H1 (cell line): ENCODE measurements around the gene RSU1.

ENCODE experiments used
- ATF3 ChIP-seq: IDR thresholded peaks from 2 replicates; pipeline ENCODE4 v1.6.1; 2011; ENCODE audit warnings: low read depth, mild to moderate bottlenecking, low read length; ENCODE audit not compliant: insufficient read depth
- CEBPB ChIP-seq: IDR thresholded peaks from 2 replicates; pipeline ENCODE4 v1.6.1; 2012; ENCODE audit warnings: low read depth, low read length
- CTCF ChIP-seq, 3 experiments: IDR thresholded peaks; 1 replicate in 2 of 3; 2 replicates in 1 of 3; pipeline versions ENCODE4 v1.5.1 to v1.6.1; 2011; ENCODE audit warnings: low read length in 3 of 3, mild to moderate bottlenecking in 3 of 3, inconsistent platforms in 2 of 3, low read depth in 1 of 3, moderate library complexity in 1 of 3; ENCODE audit not compliant: insufficient read depth in 1 of 3; ENCODE audit errors: control extremely low read depth in 1 of 3
- EP300 ChIP-seq, 2 experiments: IDR thresholded peaks; 1 replicate in 1 of 2; 2 replicates in 1 of 2; pipeline ENCODE4 v1.6.1; 2011 to 2012; ENCODE audit warnings: low read depth in 2 of 2, low read length in 2 of 2, mild to moderate bottlenecking in 2 of 2, borderline replicate concordance in 1 of 2, inconsistent platforms in 1 of 2, moderate library complexity in 1 of 2
- EZH2 ChIP-seq: fragments of 200-600 bp; sonication (generic); IDR thresholded peaks from 2 replicates; pipeline ENCODE4 v1.7.1; 2012; ENCODE audit warnings: low read depth, mild to moderate bottlenecking, moderate library complexity, low read length, inconsistent platforms; ENCODE audit not compliant: severe bottlenecking
- GABPA ChIP-seq: IDR thresholded peaks from 2 replicates; pipeline ENCODE4 v1.6.1; 2011; ENCODE audit warnings: mild to moderate bottlenecking, low read length, moderate library complexity, borderline replicate concordance; ENCODE audit not compliant: insufficient read depth
- GTF2F1 ChIP-seq: IDR thresholded peaks from 2 replicates; pipeline ENCODE4 v1.6.1; 2012; ENCODE audit warnings: low read depth, low read length, improper control_type of control experiment, borderline replicate concordance
- MAX ChIP-seq: IDR thresholded peaks from 2 replicates; pipeline ENCODE4 v1.6.1; 2012; ENCODE audit warnings: inconsistent platforms
- POLR2A ChIP-seq, 2 experiments: IDR thresholded peaks; 1 replicate in 1 of 2; 2 replicates in 1 of 2; pipeline ENCODE4 v1.6.1; 2011; ENCODE audit warnings: low read depth in 2 of 2, low read length in 2 of 2, mild to moderate bottlenecking in 2 of 2; ENCODE audit errors: control extremely low read depth in 1 of 2
- SP1 ChIP-seq: IDR thresholded peaks from 2 replicates; pipeline ENCODE4 v1.6.1; 2011; ENCODE audit warnings: low read depth, low read length
- SUZ12 ChIP-seq: fragments of 200-600 bp; sonication (generic); IDR thresholded peaks from 2 replicates; pipeline ENCODE4 v1.6.1; 2012; ENCODE audit warnings: mild to moderate bottlenecking, inconsistent platforms, low read length, moderate library complexity, mixed read lengths
- TAF1 ChIP-seq: IDR thresholded peaks from 2 replicates; pipeline ENCODE4 v1.6.1; 2011; ENCODE audit warnings: mild to moderate bottlenecking, low read depth, low read length
- TEAD4 ChIP-seq: IDR thresholded peaks from 2 replicates; pipeline ENCODE4 v1.6.1; 2012; ENCODE audit warnings: low read depth, low read length, inconsistent platforms, mixed read lengths

- TF ChIP-seq CTCF (IDR thresholded peaks at IDR 0.05; ENCODE audit: control extremely low read depth in 1 of 3, insufficient read depth in 1 of 3, low read depth in 1 of 3, low read length in 3 of 3) (no peak), SUZ12 (no peak), SP1 (no peak), POLR2A (IDR thresholded peaks at IDR 0.05; ENCODE audit: control extremely low read depth in 1 of 2, low read depth in 2 of 2, low read length in 2 of 2) (no peak), EP300 (IDR thresholded peaks at IDR 0.05; ENCODE audit: borderline replicate concordance in 1 of 2, low read depth in 2 of 2, low read length in 2 of 2) (no peak), GTF2F1 (no peak), TEAD4 (no peak), GABPA (no peak), CEBPB (no peak), MAX (no peak), ATF3 (no peak), TAF1 (no peak), EZH2 (no peak)
Observed at GRCh38 chr10:16713290-16713689, 103.9 kb downstream of the RSU1 start.
